CD4-positive, alpha-beta T cell treated with Interleukin-21 for 1 hour (primary cell): ENCODE data around the gene TMEM158.

Source experiments
- DNase-seq: peaks from one replicate; pipeline ENCODE4 v3.0.0-alpha.2; 2020

The TMEM158 gene

GRCh38 chr3:45226206-45226915, at the start of gene TMEM158:
Gene TMEM158, minus strand, starts transcription at chr3:45226287. Its CDS starts 260 bp downstream, at chr3:45226027.
- DNase-seq = peak; percentile 77

- no peak for DNase-seq
Measured at GRCh38 chr3:45275006-45275704, 49.1 kb upstream of the TMEM158 start.

- DNase-seq = no peak
Measured at GRCh38 chr3:45273681-45274515, 47.8 kb upstream of the TMEM158 start.

GRCh38 chr3:45272828-45273470, 46.9 kb upstream of the TMEM158 start:
- DNase-seq = no peak

- DNase-seq = no peak
Measured at GRCh38 chr3:45272032-45272810, 46.1 kb upstream of the TMEM158 start.

- no peak for DNase-seq
Measured at GRCh38 chr3:45269952-45270351, 43.9 kb upstream of the TMEM158 start.

- no peak for DNase-seq
Measured at GRCh38 chr3:45267097-45267496, 41.0 kb upstream of the TMEM158 start.

- DNase-seq = no peak
Measured at GRCh38 chr3:45261333-45262110, 35.4 kb upstream of the TMEM158 start.

- DNase-seq = no peak
Measured at GRCh38 chr3:45259133-45259532, 33.0 kb upstream of the TMEM158 start.

- no peak for DNase-seq
Measured at GRCh38 chr3:45258317-45258716, 32.2 kb upstream of the TMEM158 start.

GRCh38 chr3:45253316-45253715, 27.2 kb upstream of the TMEM158 start:
- no peak for DNase-seq

- no peak for DNase-seq
Measured at GRCh38 chr3:45252826-45253225, 26.7 kb upstream of the TMEM158 start.

GRCh38 chr3:45249391-45249790, 23.3 kb upstream of the TMEM158 start:
- no peak for DNase-seq

GRCh38 chr3:45246241-45246640, 20.2 kb upstream of the TMEM158 start:
- no peak for DNase-seq

GRCh38 chr3:45244356-45244755, 18.3 kb upstream of the TMEM158 start:
- no peak for DNase-seq

GRCh38 chr3:45241206-45241605, 15.1 kb upstream of the TMEM158 start:
- DNase-seq = no peak

GRCh38 chr3:45240292-45240691, 14.2 kb upstream of the TMEM158 start:
- DNase-seq = no peak

- no peak for DNase-seq
Measured at GRCh38 chr3:45239254-45239653, 13.2 kb upstream of the TMEM158 start.

GRCh38 chr3:45236964-45237363, 10.9 kb upstream of the TMEM158 start:
- no peak for DNase-seq

- DNase-seq = no peak
Measured at GRCh38 chr3:45235409-45235808, 9.3 kb upstream of the TMEM158 start.

- DNase-seq = no peak
Measured at GRCh38 chr3:45234250-45234649, 8.2 kb upstream of the TMEM158 start.
